Keratinocyte (primary cell): ENCODE data around the gene SAG.

Experiments used
- EZH2 ChIP-seq: IDR thresholded peaks from one replicate; pipeline ENCODE4 v1.6.1; 2012; ENCODE audit warnings: inconsistent platforms, mild to moderate bottlenecking, low read length, moderate library complexity
- TF ChIP-seq, protein P1 (sequence below), 3 experiments: IDR thresholded peaks in 1 of 3; conservative IDR thresholded peaks in 1 of 3; optimal IDR thresholded peaks in 1 of 3; 2 replicates in 2 of 3; 3 replicates in 1 of 3; pipeline versions ENCODE3 to v1.5.1; 2011; ENCODE audit warnings: low read length in 3 of 3, mild to moderate bottlenecking in 3 of 3, moderate library complexity in 2 of 3, control low read depth in 1 of 3, inconsistent platforms in 1 of 3; ENCODE audit not compliant: insufficient read depth in 2 of 3; ENCODE audit errors: extremely low read depth in 1 of 3

DNA sequence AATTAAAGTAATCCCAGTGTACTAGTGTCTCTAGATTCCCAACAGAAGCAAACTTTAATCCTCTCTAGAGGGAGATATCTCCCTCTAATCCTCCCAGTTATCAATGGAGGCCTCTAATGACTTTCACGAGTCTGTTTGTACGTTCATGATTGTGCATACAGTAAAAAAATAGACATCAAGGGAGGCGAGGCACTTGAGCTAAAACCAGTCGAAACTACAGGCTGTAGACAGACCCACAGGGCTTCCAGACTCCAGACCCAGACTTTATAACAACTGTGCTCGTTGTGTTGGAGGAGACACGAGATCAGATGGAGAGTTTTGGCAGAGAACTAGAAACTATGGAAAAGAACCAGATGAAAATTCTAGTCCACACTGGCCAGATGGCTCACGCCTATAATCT, 53.7 kb downstream of the SAG start:
- TF ChIP-seq, protein P1, sequence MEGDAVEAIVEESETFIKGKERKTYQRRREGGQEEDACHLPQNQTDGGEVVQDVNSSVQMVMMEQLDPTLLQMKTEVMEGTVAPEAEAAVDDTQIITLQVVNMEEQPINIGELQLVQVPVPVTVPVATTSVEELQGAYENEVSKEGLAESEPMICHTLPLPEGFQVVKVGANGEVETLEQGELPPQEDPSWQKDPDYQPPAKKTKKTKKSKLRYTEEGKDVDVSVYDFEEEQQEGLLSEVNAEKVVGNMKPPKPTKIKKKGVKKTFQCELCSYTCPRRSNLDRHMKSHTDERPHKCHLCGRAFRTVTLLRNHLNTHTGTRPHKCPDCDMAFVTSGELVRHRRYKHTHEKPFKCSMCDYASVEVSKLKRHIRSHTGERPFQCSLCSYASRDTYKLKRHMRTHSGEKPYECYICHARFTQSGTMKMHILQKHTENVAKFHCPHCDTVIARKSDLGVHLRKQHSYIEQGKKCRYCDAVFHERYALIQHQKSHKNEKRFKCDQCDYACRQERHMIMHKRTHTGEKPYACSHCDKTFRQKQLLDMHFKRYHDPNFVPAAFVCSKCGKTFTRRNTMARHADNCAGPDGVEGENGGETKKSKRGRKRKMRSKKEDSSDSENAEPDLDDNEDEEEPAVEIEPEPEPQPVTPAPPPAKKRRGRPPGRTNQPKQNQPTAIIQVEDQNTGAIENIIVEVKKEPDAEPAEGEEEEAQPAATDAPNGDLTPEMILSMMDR (optimal IDR thresholded peaks at IDR 0.05 in 1 of 3, IDR thresholded peaks at IDR 0.05 in 1 of 3, conservative IDR thresholded peaks at IDR 0.05 in 1 of 3; ENCODE audit: extremely low read depth in 1 of 3, insufficient read depth in 2 of 3, low read length in 3 of 3): no peak
- TF ChIP-seq EZH2: no peak
